Measurements from ENCODE around the gene ATAD3A. TPM values are rescaled to one million over a fixed set of nuclear protein-coding genes. Genes with fewer than 3 reads are reported as not detected.

Gene ATAD3A
- total and polyA plus RNA-seq, 9 of the 15 experiments (the other 6 are each of a cell fraction or from before 2014, with no cell fraction given): 0.10 to 173 (median 36.7) TPM

DNA sequence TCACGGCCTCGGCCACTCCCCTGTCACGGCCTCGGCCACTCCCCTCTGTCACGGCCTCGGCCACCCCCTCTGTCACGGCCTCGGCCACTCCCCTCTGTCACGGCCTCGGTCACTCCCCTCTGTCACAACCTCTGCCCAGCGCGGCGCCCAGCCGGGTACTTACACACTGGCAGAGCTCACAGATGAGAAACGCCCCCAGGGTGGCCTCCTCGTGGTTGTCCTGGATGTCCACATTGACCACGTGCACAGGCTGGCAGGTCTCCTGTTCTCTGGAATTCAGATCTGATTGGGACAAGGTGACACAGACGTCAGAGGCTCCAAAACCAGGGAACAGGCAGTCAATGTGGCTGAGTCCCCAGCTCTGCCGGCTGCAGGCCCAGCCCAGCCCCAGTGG, 31.7 kb downstream of the ATAD3A start:
- ATAC-seq (no peak), FAIRE-seq (no peak), DNase-seq (ENCODE audit: extremely low read depth in 1 of 4, low spot score in 3 of 4) (peak in 1 of 4 experiments; percentile 54)
- Histone ChIP-seq H3K4me3 (no peak overlapping the region), H3K4me2 (ENCODE audit: insufficient read depth, low read length) (no peak overlapping the region), H3K27ac (ENCODE audit: extremely low read depth, low read depth, low read length) (no peak overlapping the region), H4K20me1 (replicated peaks; ENCODE audit: control insufficient read depth, insufficient read depth, low read length) (peaks cover 3% of the 10 kb centered on the region; the same call in 1 of the 2 replicates), H2AFZ (ENCODE audit: low read depth, low read length) (no peak overlapping the region), H3K79me2 (ENCODE audit: control insufficient read depth, insufficient read depth, low read length) (peaks cover 10% of the 10 kb centered on the region; the same call in 2 of the 3 replicates), H3K4me1 (replicated peaks in 1 of 2; ENCODE audit: control insufficient read depth in 2 of 2, insufficient read depth in 2 of 2, low read length in 2 of 2) (peaks cover 0 to 40% of the 10 kb centered on the region in 2 experiments; a peak in 2 of 5 replicates), H3K9me1 (ENCODE audit: control insufficient read depth, insufficient read depth, low read length) (no peaks in the 10 kb centered on the region), H3K9me3 (replicated peaks; ENCODE audit: control insufficient read depth, insufficient read depth, low read depth, low read length) (no peaks in the 10 kb centered on the region), H3K36me3 (ENCODE audit: control insufficient read depth, insufficient read depth, low read length) (peaks cover 75% of the 10 kb centered on the region), H3K27me3 (ENCODE audit: control insufficient read depth in 2 of 2, insufficient read depth in 2 of 2, low read length in 2 of 2) (no peaks in the 10 kb centered on the region), H3K9ac (ENCODE audit: insufficient read depth in 1 of 2, low read depth in 2 of 2, low read length in 2 of 2) (no peak overlapping the region)
- POLR2A ChIA-PET: interaction anchor here (0.6 to 4.7 kb wide), 4 partner anchors 9 to 1535 kb away, joined by 3 to 36 read pairs (median 4); no protein-coding TSS in a partner anchor
- 85% methylated on average over 11 of the region's 19 CpGs for WGBS (ENCODE audit: insufficient coverage, low coverage, missing lambda C conversion rate)
- in situ Hi-C loops (cut with MboI) (no loop called here), intact Hi-C loops (cut with micrococcal nuclease) (no loop called here)
- TF ChIP-seq, protein P1, sequence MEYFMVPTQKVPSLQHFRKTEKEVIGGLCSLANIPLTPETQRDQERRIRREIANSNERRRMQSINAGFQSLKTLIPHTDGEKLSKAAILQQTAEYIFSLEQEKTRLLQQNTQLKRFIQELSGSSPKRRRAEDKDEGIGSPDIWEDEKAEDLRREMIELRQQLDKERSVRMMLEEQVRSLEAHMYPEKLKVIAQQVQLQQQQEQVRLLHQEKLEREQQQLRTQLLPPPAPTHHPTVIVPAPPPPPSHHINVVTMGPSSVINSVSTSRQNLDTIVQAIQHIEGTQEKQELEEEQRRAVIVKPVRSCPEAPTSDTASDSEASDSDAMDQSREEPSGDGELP (CRISPR knock-in tag; IDR thresholded peaks at IDR 0.05; ENCODE audit: borderline replicate concordance): 0 out of 2 replicates have a peak, but pooled peaks have one; percentile 3
- TF ChIP-seq POLR2G (IDR thresholded peaks at IDR 0.05; ENCODE audit: low read depth, low read length) (peak; percentile 49; the same call in 1 of the 2 replicates), PCBP1 (IDR thresholded peaks at IDR 0.05; ENCODE audit: low read depth, low read length, poor library complexity, severe bottlenecking) (peak; percentile 90), RBFOX2 (IDR thresholded peaks at IDR 0.05; ENCODE audit: low read depth, low read length) (peak; percentile 22; the same call in 1 of the 2 replicates)
- TF ChIP-seq, protein P2, sequence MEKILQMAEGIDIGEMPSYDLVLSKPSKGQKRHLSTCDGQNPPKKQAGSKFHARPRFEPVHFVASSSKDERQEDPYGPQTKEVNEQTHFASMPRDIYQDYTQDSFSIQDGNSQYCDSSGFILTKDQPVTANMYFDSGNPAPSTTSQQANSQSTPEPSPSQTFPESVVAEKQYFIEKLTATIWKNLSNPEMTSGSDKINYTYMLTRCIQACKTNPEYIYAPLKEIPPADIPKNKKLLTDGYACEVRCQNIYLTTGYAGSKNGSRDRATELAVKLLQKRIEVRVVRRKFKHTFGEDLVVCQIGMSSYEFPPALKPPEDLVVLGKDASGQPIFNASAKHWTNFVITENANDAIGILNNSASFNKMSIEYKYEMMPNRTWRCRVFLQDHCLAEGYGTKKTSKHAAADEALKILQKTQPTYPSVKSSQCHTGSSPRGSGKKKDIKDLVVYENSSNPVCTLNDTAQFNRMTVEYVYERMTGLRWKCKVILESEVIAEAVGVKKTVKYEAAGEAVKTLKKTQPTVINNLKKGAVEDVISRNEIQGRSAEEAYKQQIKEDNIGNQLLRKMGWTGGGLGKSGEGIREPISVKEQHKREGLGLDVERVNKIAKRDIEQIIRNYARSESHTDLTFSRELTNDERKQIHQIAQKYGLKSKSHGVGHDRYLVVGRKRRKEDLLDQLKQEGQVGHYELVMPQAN (IDR thresholded peaks at IDR 0.05; ENCODE audit: borderline replicate concordance): no peak
- TF ChIP-seq, protein P3, sequence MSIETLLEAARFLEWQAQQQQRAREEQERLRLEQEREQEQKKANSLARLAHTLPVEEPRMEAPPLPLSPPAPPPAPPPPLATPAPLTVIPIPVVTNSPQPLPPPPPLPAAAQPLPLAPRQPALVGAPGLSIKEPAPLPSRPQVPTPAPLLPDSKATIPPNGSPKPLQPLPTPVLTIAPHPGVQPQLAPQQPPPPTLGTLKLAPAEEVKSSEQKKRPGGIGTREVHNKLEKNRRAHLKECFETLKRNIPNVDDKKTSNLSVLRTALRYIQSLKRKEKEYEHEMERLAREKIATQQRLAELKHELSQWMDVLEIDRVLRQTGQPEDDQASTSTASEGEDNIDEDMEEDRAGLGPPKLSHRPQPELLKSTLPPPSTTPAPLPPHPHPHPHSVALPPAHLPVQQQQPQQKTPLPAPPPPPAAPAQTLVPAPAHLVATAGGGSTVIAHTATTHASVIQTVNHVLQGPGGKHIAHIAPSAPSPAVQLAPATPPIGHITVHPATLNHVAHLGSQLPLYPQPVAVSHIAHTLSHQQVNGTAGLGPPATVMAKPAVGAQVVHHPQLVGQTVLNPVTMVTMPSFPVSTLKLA (conservative IDR thresholded peaks at IDR 0.05): 0 out of 4 replicates have a peak, but pooled peaks of 1 of the 2 experiments have one; percentile 12
- BruUV-seq (replicated peaks): no TSS peak
- CTCF ChIA-PET (ENCODE audit: low intra/inter-chr PET ratio): no interaction called here

All from K562 (cell line).